Measurements from ENCODE around the gene CALHM6.

DNA sequence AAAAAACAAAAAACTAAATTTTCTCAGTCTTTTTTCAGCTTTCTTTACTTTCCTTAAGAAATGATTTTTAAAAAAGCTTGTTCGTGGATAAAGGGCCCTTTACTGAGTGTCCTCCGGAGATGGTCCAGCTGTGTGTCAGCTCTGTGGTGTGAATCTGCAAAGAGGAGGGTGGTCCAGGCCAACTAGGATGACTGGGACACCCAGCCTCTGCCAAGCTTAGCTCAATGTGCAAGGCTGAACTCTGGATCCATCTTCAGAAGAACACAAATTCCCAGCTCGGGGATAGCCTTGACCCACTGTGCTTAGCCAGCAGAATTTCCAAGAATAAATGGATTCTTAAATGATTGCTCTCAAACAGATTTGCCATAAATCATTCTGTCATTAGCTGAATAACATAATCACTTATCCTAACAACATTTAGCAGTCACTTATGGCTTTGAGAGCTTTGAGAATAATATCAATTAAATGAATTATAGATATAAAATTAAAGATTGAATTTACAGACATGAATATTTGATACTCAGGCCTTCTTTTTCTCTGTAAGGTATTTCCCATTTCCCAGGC lies 36.0 kb downstream of the CALHM6 start:
- TF ChIP-seq CTCF (IDR thresholded peaks at IDR 0.05) (no peak), POLR2A (IDR thresholded peaks at IDR 0.05) (no peak)

Data from body of pancreas (tissue), 4 donors.